Omental fat pad (tissue), 4 donors: ENCODE data around the gene BCL7B. TPM values are rescaled to one million over a fixed set of nuclear protein-coding genes. Genes with fewer than 3 reads are reported as not detected.
"Not testable (repeated sequence)": the region's sequence is repeated elsewhere in the genome, so short reads cannot be mapped to it uniquely, and the experiment has no call there.

ENCODE experiments used
- ATAC-seq: fragments of 150-250 bp; one replicate; pipeline ENCODE4 v1.9.1; 2016; ENCODE audit warnings: mild to moderate bottlenecking, moderate library complexity; ENCODE audit not compliant: low FRiP score
- DNase-seq: peaks from one replicate; pipeline ENCODE4 v3.0.0-alpha.2; 2019; ENCODE audit warnings: low spot score
- CTCF ChIP-seq, 3 donors: fragments of 450-650 bp; IDR thresholded peaks; one replicate each; pipeline ENCODE4 v1.5.1; 2016 to 2017; ENCODE audit warnings: antibody characterized with exemption in 3 of 3, mild to moderate bottlenecking in 3 of 3, moderate library complexity in 2 of 3
- total RNA-seq, 4 donors: library from RNA; depleted of rRNA; stranded (reverse); fragments of >200 nt; gene quantifications; one replicate each; pipeline ENCODE4 v1.1.0, GENCODE V29; 2016

Gene BCL7B
- total RNA-seq, 4 donors from 2014 or later = 51.9 to 91.9 (median 78.3) TPM

- no peak for TF ChIP-seq CTCF (IDR thresholded peaks at IDR 0.05)
- ATAC-seq = no peak
- no peak for DNase-seq
These were observed 13.5 kb upstream of the BCL7B start for GRCh38 chr7:73570977-73571376.

GRCh38 chr7:73570521-73570920 lies 13.0 kb upstream of the BCL7B start:
- DNase-seq (no peak), ATAC-seq (no peak)
- TF ChIP-seq CTCF (IDR thresholded peaks at IDR 0.05) = no peak

DNA sequence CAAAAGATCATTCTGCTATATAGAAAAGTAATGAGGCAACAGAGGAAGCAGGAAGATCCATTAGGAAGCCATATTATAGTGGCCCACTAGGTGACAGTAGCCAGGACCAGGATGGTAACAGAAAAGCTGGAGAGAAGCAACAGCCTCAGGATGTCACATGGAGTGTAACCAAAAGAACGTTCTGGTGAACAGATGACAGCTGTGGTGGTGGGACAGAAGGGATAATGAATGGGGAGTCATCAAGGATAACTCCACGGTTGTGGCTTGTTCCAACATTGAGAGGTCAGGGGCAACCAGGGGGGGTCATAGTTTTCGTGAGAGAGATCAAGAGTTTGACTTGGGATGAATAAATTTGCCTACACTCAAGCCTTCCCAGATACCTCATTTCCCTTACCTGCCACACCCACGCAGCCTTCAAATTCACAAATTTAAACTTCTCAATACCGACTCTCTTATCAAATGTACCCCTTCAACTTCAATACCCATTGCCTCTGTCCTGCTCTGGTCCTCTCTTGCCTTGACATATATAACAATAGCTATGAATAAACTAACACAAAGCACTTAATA lies 11.6 kb upstream of the BCL7B start:
- DNase-seq = no peak
- no peak for ATAC-seq
- TF ChIP-seq CTCF (IDR thresholded peaks at IDR 0.05) = no peak

GRCh38 chr7:73567846-73568685 lies 10.6 kb upstream of the BCL7B start:
- ATAC-seq (no peak), DNase-seq (no peak)
- no peak for TF ChIP-seq CTCF (IDR thresholded peaks at IDR 0.05)

GRCh38 chr7:73567140-73567539 lies 9.7 kb upstream of the BCL7B start:
- DNase-seq (no peak), ATAC-seq (no peak)
- TF ChIP-seq CTCF (IDR thresholded peaks at IDR 0.05) = no peak

DNA sequence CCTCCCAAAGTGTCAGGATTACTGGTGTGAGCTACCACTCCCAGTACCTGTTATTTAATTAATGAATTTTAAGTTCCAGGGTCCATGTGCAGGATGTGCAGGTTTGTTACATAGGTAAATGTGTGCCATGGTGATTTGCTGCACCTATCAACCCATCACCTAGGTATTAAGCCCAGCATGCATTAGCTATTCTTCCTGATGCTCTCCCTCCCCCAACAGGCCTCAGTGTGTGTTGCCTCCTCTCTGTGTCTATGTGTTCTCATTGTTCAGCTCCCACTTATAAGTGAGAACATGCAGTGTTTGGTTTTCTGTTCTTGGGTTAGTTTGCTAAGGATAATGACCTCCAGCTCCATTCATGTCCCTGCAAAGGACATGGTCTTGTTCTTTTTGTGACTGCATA lies 8.9 kb upstream of the BCL7B start:
- not testable (repeated sequence) for ATAC-seq

DNA sequence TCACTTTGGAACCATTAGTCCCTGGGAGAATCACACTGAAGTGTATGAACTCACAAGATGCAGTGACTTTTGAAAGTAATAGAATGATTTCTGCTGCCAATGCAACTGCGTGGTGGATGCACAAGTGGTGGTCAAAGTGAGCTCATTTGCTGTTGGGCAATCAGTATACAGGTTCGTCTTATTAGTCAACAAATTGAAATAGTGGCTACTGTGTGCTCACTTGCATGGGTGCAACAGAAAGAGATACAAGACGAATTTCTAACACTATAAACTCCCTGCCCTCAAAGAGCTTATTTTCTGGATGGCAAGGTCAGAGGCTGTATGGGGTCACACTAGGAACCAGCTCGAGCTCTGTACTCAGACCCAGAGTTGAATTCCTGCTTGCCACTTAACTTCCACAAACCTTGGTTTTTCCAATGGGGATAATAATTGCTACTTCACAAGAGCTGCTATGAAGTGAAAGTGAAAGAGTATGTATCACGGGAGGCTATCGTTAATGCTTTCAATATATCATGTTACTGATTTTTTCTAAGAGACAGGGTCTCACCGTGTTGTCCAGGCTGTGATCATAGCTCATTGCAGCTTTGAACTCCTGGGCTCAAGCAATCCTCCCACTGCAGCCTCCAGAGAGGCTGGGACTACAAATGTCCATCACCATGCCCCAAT lies 8.3 kb upstream of the BCL7B start:
- DNase-seq = no peak
- no peak for ATAC-seq
- TF ChIP-seq CTCF (IDR thresholded peaks at IDR 0.05) = no peak

More for the DNA sequence above, 8.9 kb upstream of the BCL7B start:
- DNase-seq = not testable (repeated sequence)
